GM18499 (cell line): ENCODE data around the gene CRADD.
"Not testable (repeated sequence)": the region's sequence is repeated elsewhere in the genome, so short reads cannot be mapped to it uniquely, and the experiment has no call there.

ENCODE experiments used
- ATAC-seq: cut with Tn5 transposase; IDR thresholded peaks from one replicate; pipeline ENCODE4 v1.9.1; 2021; ENCODE audit warnings: moderate number of reproducible peaks; ENCODE audit not compliant: insufficient read depth, unreplicated experiment

CRADD gene

DNA sequence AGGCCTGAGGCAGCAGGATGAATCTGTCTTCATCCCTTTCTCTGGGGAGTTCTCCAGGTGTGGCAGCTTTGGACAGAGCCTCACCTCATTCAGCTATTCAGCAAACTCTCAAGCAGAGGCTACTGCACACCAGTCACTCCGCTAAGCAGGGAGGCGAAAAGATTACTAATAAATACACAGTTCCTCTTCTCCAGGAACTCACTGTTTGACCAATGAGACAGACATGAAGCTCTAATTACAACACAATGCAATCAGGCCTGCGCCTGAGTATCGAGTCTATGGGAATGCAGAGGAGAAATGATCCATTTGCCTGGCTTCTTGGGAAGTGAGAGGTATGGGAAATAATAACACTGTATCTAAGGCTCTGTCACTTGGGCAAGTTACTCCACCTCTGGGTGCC, 178.1 kb downstream of the CRADD start:
- ATAC-seq, result no peak

DNA sequence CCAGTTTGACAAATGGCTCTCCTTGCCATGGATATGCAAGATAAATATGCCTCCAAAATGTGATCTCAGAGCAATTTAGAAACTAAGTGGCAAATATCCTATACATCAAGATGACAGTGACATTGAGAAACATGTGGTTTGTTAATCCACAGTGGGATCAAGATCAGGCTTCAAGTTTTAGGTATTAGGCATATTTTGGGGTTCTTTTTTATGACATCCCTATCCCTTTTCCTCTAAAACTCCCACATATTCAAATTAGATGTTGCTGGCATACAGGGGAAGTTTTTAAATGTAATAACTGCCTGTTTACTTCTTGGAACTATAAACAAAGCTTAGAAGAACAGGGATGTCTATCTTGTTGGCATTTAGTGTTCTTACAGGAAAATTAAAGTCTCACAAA, 179.4 kb downstream of the CRADD start:
- no peak for ATAC-seq

- ATAC-seq, result no peak
Observed at GRCh38 chr12:93857279-93857938, 180.2 kb downstream of the CRADD start.

DNA sequence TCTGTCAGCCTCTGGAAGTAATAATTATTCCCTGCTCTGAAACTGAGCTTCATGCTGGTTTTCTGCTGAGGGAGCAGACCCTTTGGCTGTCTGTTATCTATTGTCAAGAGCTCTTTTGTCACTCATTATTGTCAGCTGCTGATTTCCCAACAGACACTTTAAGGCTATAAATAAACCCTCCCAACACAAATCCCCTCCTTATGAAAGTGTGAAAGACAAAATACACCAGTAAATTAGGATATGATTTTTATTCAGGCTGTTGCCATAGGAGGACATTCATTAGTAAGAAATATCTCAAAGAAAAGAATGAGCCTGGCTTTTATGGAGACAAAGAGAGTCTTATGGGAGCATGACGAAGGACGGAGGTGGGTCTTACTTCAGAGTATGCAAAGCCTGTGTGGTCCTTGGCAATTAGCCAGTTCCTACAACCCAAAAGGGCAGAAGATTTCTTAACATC, 180.8 kb downstream of the CRADD start:
- ATAC-seq, result no peak

DNA sequence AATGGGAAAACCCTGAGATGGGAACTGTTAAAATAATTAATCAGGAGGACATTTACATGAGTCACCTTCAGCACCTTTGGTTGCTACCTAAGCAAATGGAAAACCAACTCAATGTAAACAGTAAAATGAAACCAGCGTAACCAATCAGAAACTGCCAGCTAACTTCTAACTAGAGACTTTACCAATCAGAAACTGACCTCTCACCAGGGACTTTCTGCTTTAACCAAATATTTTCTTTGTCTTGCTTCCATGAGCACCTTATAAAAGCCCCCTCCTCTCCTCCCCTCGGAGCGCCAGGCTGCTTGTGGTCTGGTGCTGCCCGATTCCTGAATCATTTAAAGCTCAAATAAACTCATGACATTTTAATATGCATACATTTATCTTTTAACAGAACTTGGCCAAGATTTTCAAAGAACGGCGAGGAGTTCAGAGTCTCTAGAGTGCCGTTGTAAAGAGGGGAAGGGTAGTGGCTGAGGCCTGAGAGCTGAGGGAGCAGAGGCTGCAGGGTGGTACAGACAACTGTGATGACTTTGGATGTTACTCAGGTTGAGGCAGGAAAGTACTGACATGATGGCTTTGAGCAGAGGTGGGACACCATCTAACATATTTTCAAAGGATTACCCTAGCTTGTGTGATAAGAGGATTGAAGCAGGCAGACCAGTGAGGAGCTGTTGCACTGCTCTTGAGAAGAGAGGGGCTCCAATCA, 183.6 kb downstream of the CRADD start:
- no peak for ATAC-seq

DNA sequence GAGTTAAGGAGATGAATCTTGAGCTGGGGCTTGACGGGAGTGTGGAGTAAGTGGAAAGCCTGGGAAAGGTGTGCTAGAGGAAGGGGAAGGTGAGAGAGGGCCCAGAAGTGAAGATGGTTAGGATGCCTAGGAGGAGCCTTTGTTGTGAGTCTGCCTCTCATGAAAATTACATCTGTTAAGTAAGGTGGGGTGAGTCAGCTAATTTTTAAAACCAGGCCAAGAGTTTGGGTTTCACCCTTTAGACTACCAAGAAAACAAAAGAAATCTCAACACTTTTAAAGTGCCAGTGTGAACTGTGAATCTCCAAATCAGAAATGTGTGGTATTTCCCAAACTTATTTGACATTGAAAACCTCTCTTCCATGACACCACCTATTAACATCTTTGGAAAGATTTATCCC, 185.2 kb downstream of the CRADD start:
- no peak for ATAC-seq

GRCh38 chr12:93865751-93866150, 188.6 kb downstream of the CRADD start:
- no peak for ATAC-seq

DNA sequence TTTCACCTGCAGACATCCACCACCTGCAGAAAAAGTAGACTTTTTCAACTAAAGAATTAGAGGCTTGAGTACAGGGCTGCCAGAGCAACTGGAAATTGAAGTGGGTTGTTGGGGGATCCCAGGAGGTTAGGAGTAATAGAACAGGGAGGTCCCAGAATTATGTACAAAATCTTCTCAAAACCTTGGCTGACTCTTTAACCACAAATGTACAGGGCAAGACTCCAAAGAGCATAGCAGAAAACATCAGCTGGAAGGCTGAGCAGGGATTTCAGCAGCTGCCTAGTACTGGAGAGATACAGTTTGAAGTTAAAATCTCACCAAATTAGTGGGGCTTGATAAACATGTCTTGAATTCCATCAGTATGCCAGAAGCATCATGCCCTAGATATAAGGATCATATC, 191.6 kb downstream of the CRADD start:
- ATAC-seq, result no peak

- ATAC-seq, result no peak
Observed at GRCh38 chr12:93870020-93870795, 193.0 kb downstream of the CRADD start.

DNA sequence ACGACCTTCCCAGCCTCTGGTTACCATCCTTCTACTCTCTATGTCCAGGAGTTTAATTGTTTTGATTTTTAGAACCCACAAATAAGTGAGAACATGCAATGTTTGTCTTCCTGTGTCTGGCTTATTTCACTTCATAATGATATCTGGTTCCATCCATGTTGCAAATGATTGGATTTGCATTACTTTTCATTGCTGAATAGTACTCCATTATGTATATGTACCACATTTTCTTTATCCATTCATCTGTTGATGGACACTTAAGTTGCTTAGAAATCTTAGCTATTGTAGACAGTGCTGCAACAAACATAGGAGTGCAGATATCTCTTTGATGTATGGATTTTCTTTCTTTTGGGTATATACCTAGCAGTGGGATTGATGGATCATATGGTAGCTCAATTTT, 194.4 kb downstream of the CRADD start:
- not testable (repeated sequence) for ATAC-seq

GRCh38 chr12:93873561-93873960, 196.4 kb downstream of the CRADD start:
- ATAC-seq, result no peak

DNA sequence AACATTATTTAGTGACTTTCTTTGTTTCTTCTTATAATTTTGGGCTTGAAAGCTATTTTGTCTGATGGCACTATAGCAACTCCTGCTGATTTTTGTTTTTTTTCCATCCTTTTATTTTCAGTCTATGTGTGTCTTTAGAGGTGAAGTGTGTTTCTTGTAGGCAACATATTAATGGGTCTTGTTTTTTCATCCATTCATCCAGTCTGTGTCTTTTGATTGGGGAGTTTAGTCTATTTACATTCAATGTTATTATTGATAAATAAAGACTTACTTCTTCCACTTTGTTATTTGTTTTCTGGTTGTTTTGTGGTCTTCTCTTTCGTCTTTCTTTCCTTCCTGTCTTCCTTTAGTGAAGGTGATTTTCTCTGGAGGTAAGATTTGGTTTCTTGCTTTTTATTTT, 198.0 kb downstream of the CRADD start:
- ATAC-seq, result no peak

DNA sequence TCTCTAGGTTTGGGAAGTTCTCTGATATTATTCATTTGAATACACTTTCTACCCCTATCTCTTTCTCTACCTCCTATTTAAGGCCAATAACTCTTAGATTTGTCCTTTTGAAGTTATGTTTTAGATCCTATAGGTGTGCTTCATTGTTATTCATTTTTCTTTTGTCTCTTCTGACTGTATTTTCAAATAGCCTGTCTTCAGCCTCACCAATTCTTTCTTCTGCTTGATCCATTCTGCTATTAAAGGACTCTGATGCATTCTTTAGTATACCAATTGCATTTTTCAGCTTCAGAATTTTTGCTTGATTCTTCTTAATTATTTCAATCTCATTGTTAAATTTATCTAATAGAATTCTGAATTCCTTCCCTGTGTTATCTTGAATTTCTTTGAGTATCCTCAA, 199.2 kb downstream of the CRADD start:
- no peak for ATAC-seq

GRCh38 chr12:93877446-93877845, 200.3 kb downstream of the CRADD start:
- ATAC-seq, result no peak

- no peak for ATAC-seq
Observed at GRCh38 chr12:93879476-93880421, 202.6 kb downstream of the CRADD start.

- ATAC-seq, result no peak
Observed at GRCh38 chr12:93880853-93881522, 203.8 kb downstream of the CRADD start.

DNA sequence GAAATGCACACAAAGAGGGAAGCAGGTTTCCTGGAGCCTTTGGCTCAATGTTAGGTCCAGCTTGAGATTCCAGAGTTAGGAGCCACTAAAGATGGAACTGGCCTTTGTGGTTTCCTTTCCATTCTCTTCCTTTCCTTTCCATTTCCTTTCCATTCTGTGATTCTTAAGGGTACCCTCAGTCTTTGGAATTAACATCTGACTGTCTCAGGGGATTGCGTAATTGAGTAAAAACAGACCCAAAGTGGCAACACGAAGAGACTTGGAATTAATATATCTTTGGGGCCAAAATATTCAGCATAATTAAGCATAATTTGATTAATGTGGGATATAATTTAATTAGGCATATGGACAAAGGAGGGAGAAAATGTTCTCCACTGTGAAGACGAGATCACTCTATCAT, 205.6 kb downstream of the CRADD start:
- ATAC-seq, result no peak

- no peak for ATAC-seq
Observed at GRCh38 chr12:93883436-93884154, 206.4 kb downstream of the CRADD start.
